Testis (tissue), 3 donors: Measurements from ENCODE around the gene TRIM41. TPM values are rescaled to one million over a fixed set of nuclear protein-coding genes. Genes with fewer than 3 reads are reported as not detected.

Experiments used
- DNase-seq: peaks from one replicate; pipeline ENCODE4 v3.0.0-alpha.2; 2019
- H3K27ac ChIP-seq, 2 donors: fragments of 200-600 bp; sonication (generic); one replicate each; pipeline ENCODE4 v1.5.1; 2019
- H3K27me3 ChIP-seq: fragments of 200-600 bp; sonication (generic); one replicate; pipeline ENCODE4 v1.5.1; 2019
- H3K36me3 ChIP-seq: fragments of 200-600 bp; sonication (generic); one replicate; pipeline ENCODE4 v1.5.1; 2017; ENCODE audit warnings: low read depth; ENCODE audit errors: missing control alignments
- H3K4me1 ChIP-seq: fragments of 200-600 bp; sonication (generic); one replicate; pipeline ENCODE4 v1.5.1; 2019
- H3K4me3 ChIP-seq, 2 donors: fragments of 200-600 bp; sonication (generic); one replicate each; pipeline ENCODE4 v1.5.1; 2017 to 2019
- H3K9me3 ChIP-seq: fragments of 200-600 bp; sonication (generic); one replicate; pipeline ENCODE4 v1.5.1; 2017
- POLR2A ChIP-seq: fragments of 450-650 bp; IDR thresholded peaks from one replicate; pipeline ENCODE4 v1.6.1; 2017; ENCODE audit warnings: antibody characterized with exemption, mild to moderate bottlenecking, moderate library complexity
- WGBS, 2 donors: methylation state at CpG; one replicate each; pipeline ENCODE4 v1.1.5; 2018; 5-methylcytosine and 5-hydroxymethylcytosine counted together
- intact Hi-C: fragments of 100-400 bp; cut with DNase I; formaldehyde crosslinking; loops from one replicate; pipeline ENCODE4 v1.15.1; 2023; ENCODE audit warnings: low total_unique reads
- polyA plus RNA-seq: library from polyadenylated mRNA; stranded (reverse); fragments of 350-450 nt; fragmentation: Illumina TruSeq; extraction: RNeasy Lipid Tissue Mini Kit (QIAGEN cat#74804); gene quantifications from one replicate; pipeline ENCODE4 v1.2.3, GENCODE V29; 2014; ENCODE audit warnings: low read depth, low replicate concordance; ENCODE audit not compliant: insufficient read depth
- total RNA-seq, 2 donors: library from RNA; depleted of rRNA; stranded (reverse); fragments of >200 nt; gene quantifications; one replicate each; pipeline ENCODE4 v1.2.3, GENCODE V29; 2016
- TF ChIP-seq, protein P1 (sequence below), 3 experiments: fragments of 450-650 bp in 2 of 3; fragments of 200-600 bp in 1 of 3; sonication (generic) in 1 of 3; IDR thresholded peaks; one replicate each; pipeline ENCODE4 v1.5.1; 2016 to 2019; ENCODE audit warnings: antibody characterized with exemption in 3 of 3, mild to moderate bottlenecking in 2 of 3, moderate library complexity in 1 of 3

TRIM41 gene
- total and polyA plus RNA-seq, 3 donors from 2014 or later, result 39.6 to 61.5 (median 53.1) TPM

DNA sequence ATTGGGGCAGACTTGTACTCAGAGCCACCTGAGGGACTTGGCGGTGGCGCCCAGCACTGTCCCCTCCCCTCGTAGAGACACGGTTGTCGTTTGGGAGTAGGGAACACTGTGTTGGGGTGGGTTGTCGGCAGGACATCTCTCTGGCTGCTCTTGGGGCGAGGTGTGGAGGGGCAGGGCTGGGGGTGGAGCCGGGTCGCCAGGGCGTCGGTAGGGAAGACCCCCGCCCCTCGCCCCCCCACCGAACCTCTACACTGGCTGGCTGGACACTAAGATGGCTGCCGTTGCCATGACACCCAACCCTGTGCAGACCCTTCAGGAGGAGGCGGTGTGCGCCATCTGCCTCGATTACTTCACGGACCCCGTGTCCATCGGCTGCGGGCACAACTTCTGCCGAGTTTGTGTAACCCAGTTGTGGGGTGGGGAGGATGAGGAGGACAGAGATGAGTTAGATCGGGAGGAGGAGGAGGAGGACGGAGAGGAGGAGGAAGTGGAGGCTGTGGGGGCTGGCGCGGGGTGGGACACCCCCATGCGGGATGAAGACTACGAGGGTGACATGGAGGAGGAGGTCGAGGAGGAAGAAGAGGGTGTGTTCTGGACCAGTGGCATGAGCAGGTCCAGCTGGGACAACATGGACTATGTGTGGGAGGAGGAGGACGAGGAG, 778 bp downstream of the TRIM41 start:
- Histone ChIP-seq H3K4me3 (peak overlapping the region; percentile 89 to 96), H3K36me3 (no peaks in the 10 kb centered on the region), H3K27me3 (no peaks in the 10 kb centered on the region), H3K27ac (peak overlapping the region; percentile 90 to 96), H3K9me3 (no peaks in the 10 kb centered on the region), H3K4me1 (no peaks in the 10 kb centered on the region)
- WGBS, 2 donors, result 0 to 1% methylated on average over 25 to 28 of the region's 31 CpGs
- intact Hi-C loops, result no loop called here
- DNase-seq, result peak; percentile 66
- TF ChIP-seq POLR2A, result no peak
- TF ChIP-seq, protein P1, sequence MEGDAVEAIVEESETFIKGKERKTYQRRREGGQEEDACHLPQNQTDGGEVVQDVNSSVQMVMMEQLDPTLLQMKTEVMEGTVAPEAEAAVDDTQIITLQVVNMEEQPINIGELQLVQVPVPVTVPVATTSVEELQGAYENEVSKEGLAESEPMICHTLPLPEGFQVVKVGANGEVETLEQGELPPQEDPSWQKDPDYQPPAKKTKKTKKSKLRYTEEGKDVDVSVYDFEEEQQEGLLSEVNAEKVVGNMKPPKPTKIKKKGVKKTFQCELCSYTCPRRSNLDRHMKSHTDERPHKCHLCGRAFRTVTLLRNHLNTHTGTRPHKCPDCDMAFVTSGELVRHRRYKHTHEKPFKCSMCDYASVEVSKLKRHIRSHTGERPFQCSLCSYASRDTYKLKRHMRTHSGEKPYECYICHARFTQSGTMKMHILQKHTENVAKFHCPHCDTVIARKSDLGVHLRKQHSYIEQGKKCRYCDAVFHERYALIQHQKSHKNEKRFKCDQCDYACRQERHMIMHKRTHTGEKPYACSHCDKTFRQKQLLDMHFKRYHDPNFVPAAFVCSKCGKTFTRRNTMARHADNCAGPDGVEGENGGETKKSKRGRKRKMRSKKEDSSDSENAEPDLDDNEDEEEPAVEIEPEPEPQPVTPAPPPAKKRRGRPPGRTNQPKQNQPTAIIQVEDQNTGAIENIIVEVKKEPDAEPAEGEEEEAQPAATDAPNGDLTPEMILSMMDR (IDR thresholded peaks at IDR 0.05), result no peak

DNA sequence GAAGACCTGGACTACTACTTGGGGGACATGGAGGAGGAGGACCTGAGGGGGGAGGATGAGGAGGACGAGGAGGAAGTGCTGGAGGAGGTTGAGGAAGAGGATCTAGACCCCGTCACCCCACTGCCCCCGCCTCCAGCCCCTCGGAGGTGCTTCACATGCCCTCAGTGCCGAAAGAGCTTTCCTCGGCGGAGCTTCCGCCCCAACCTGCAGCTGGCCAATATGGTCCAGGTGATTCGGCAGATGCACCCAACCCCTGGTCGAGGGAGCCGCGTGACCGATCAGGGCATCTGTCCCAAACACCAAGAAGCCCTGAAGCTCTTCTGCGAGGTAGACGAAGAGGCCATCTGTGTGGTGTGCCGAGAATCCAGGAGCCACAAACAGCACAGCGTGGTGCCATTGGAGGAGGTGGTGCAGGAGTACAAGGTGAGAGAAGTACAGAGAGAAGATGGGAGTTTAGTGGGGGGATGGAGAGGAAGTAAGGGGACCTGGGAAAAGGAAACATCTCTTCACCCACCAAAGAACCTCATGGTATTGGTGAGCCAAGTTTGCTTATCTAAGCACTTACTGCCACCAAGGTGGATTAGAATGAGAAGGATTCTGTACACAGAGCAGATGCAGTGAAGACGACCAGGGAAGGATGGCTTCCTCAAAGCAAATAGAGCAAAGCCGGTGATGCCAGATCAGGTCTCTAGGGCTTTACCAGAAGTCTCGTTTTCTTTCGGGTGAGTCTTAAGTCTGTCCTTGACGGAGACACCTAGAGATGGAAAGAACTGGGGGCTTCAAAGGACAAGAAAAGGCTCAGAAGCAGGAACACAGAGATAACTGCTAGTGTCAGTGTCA, 1.5 kb downstream of the TRIM41 start:
- no peaks in the 10 kb centered on the region for H3K9me3 ChIP-seq
- H3K27me3 ChIP-seq, result no peaks in the 10 kb centered on the region
- DNase-seq, result no peak
- intact Hi-C loops, result no loop called here
- H3K4me1 ChIP-seq, result no peaks in the 10 kb centered on the region
- peak overlapping the region in 1 of 2 donors; percentile 90 for H3K27ac ChIP-seq
- TF ChIP-seq POLR2A, result no peak
- TF ChIP-seq, protein P1 (IDR thresholded peaks at IDR 0.05), result no peak
- no peaks in the 10 kb centered on the region for H3K36me3 ChIP-seq
- H3K4me3 ChIP-seq, result peak overlapping the region; percentile 89 to 96
- WGBS, 2 donors, result 53 to 55% methylated on average over 21 to 22 of the region's 22 CpGs

DNA sequence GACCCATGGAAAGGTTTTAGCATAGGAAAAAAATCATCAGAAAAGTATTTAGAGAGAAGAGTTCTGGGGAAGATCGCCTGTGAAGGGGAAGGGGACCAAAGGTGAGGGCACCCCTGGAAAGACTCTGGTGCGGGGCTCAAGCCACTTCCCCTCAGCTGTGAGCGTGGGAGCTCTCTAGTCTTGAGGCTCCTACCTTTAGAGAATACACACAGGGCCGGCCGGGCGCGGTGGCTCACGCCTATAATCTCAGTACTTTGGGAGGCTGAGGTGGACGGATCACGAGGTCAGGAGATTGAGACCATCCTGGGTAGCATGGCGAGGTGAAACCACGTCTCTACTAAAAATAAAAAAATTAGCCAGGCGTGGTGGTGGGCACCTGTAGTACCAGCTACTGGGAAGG, 6.9 kb downstream of the TRIM41 start:
- 93 to 97% methylated on average over 13 of the region's 13 CpGs for WGBS, 2 donors
- no peak overlapping the region for H3K27ac ChIP-seq
- no peaks in the 10 kb centered on the region for H3K36me3 ChIP-seq
- DNase-seq, result no peak
- intact Hi-C loops, result no loop called here
- H3K4me3 ChIP-seq, result no peak overlapping the region
- TF ChIP-seq, protein P1 (IDR thresholded peaks at IDR 0.05), result no peak
- TF ChIP-seq POLR2A, result no peak
- no peaks in the 10 kb centered on the region for H3K27me3 ChIP-seq
- H3K9me3 ChIP-seq, result no peaks in the 10 kb centered on the region
- H3K4me1 ChIP-seq, result no peaks in the 10 kb centered on the region

DNA sequence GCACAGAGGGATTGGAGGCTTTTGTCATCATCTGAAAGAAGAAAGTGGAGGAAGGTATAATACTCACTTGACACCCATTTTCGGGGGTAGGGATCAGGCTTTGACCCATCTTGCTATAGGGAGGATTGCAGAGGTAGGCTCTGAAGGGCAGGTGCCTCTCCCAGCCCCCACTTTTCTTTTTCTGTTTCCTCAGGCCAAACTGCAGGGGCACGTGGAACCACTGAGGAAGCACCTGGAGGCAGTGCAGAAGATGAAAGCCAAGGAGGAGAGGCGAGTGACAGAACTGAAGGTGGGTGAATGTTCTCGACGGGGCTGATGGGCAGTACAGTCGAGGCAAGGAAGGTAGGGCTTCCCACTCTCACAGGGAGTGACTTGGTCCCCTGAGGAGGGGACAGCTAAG, 7.5 kb downstream of the TRIM41 start:
- no peak for DNase-seq
- no peaks in the 10 kb centered on the region for H3K36me3 ChIP-seq
- no peaks in the 10 kb centered on the region for H3K4me1 ChIP-seq
- no peak overlapping the region for H3K27ac ChIP-seq
- no peaks in the 10 kb centered on the region for H3K9me3 ChIP-seq
- no peaks in the 10 kb centered on the region for H3K27me3 ChIP-seq
- intact Hi-C loops, result no loop called here
- no peak for TF ChIP-seq POLR2A
- TF ChIP-seq, protein P1 (IDR thresholded peaks at IDR 0.05), result no peak
- no peak overlapping the region for H3K4me3 ChIP-seq
- WGBS, 2 donors, result 86 to 93% methylated on average over 6 of the region's 6 CpGs
